Bronchus fibroblast of lung (primary cell): ENCODE results near the gene RHBDD1. TPM values are rescaled to one million over a fixed set of nuclear protein-coding genes. Genes with fewer than 3 reads are reported as not detected.

Experiments
- total RNA-seq: library from RNA; depleted of rRNA; stranded (reverse); fragments of >200 nt; gene quantifications from 2 replicates; pipeline ENCODE4 v1.2.3, GENCODE V29; 2015

RHBDD1 gene, protein sequence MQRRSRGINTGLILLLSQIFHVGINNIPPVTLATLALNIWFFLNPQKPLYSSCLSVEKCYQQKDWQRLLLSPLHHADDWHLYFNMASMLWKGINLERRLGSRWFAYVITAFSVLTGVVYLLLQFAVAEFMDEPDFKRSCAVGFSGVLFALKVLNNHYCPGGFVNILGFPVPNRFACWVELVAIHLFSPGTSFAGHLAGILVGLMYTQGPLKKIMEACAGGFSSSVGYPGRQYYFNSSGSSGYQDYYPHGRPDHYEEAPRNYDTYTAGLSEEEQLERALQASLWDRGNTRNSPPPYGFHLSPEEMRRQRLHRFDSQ
- 8.9 and 10.8 TPM in 2 replicates for total RNA-seq

DNA sequence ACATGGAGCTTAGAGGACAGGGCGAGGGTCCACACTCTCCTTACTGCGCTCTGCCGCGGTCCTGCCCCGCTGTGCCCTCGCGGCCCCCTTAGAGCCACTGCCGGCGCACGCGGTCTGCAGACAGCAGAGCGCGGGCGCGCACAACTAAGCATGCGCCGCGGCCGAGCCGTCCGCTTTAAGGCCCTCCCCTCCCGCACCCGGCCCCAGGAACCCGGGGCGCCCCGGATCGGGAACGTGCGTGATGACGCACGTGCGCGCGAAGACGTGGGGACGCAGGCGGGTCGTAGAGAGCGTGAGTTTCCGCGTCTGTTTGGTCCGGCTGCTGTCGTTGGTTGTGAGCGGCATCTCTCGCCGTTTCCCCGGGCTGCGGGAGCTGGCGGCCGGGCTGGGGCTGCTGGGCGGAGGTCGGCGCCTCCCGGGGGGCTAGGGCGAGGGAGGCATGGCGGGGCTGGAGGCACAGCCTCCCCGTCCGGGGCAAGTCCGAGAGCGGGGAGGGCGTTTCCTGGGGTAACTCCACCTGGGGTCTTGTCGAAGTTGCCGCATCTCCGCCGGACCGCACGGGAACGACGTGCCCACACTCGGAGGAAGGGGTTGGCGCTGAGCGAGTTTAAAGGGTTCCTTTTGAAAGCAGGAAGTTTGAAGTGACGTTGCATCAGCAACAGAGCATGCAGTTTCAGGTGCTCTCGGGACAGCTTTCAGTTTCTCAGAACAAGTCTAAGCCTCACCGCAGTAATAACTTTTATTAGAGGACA is at the start of gene RHBDD1:
Gene RHBDD1 (plus strand): TSS at position 259 of the 752 bp plus-strand sequence. CDS start 28,640 bp downstream, outside the sequence.

GRCh38 chr2:226799211-226799975 is 36.5 kb upstream of the RHBDD1 start, which contains the start of gene IRS1:
Gene IRS1 (minus strand): TSS chr2:226799820. CDS start chr2:226798738, 1,082 bp downstream.

Other genes with a start within 250 kb of the RHBDD1 start
- gene IRS1, start 36.2 kb upstream of the RHBDD1 start, total RNA-seq = 43.2 and 43.6 TPM in 2 replicates